Colon (tissue), 2 donors: ENCODE results near the gene PTPRN2.
"Not testable (repeated sequence)": the region's sequence is repeated elsewhere in the genome, so short reads cannot be mapped to it uniquely, and the experiment has no call there.

ENCODE experiments used
- FAIRE-seq: peaks from 2 replicates; lab custom pipeline; 2012; peaks lifted over from hg19 to GRCh38; lab: Jason Lieb, UNC
- donor health status: control.
- donor health status: control.

PTPRN2 gene

GRCh38 chr7:157788573-157788972, 799.0 kb downstream of the PTPRN2 start:
- no peak for FAIRE-seq

- no peak for FAIRE-seq
These were observed 800.3 kb downstream of the PTPRN2 start for GRCh38 chr7:157787275-157787701.

GRCh38 chr7:157786375-157787274, 801.0 kb downstream of the PTPRN2 start:
- FAIRE-seq, result no peak

- FAIRE-seq, result no peak
These were observed 802.0 kb downstream of the PTPRN2 start for GRCh38 chr7:157785486-157786186.

- FAIRE-seq, result no peak
These were observed 802.6 kb downstream of the PTPRN2 start for GRCh38 chr7:157784979-157785441.

- no peak for FAIRE-seq
These were observed 803.4 kb downstream of the PTPRN2 start for GRCh38 chr7:157784041-157784835.

- no peak for FAIRE-seq
These were observed 805.6 kb downstream of the PTPRN2 start for GRCh38 chr7:157782041-157782440.

- FAIRE-seq, result no peak
These were observed 806.9 kb downstream of the PTPRN2 start for GRCh38 chr7:157780721-157781120.

GRCh38 chr7:157780312-157780711, 807.3 kb downstream of the PTPRN2 start:
- FAIRE-seq, result no peak

GRCh38 chr7:157779206-157779605, 808.4 kb downstream of the PTPRN2 start:
- FAIRE-seq, result no peak

- not testable (repeated sequence) for FAIRE-seq
These were observed 810.3 kb downstream of the PTPRN2 start for GRCh38 chr7:157777194-157777762.

GRCh38 chr7:157775560-157776332, 811.9 kb downstream of the PTPRN2 start:
- FAIRE-seq, result no peak

GRCh38 chr7:157775021-157775559, 812.5 kb downstream of the PTPRN2 start:
- no peak for FAIRE-seq

- FAIRE-seq, result no peak
These were observed 813.1 kb downstream of the PTPRN2 start for GRCh38 chr7:157774495-157774894.

GRCh38 chr7:157773361-157773760, 814.3 kb downstream of the PTPRN2 start:
- FAIRE-seq, result no peak

GRCh38 chr7:157772486-157773130, 815.0 kb downstream of the PTPRN2 start:
- FAIRE-seq, result no peak

- FAIRE-seq, result no peak
These were observed 815.9 kb downstream of the PTPRN2 start for GRCh38 chr7:157771689-157772088.

GRCh38 chr7:157770716-157771320, 816.8 kb downstream of the PTPRN2 start:
- FAIRE-seq, result no peak

- no peak for FAIRE-seq
These were observed 818.0 kb downstream of the PTPRN2 start for GRCh38 chr7:157769526-157770215.
